HG03442 (cell line): ENCODE measurements around the gene HDAC4.
"Not testable (repeated sequence)": the region's sequence is repeated elsewhere in the genome, so short reads cannot be mapped to it uniquely, and the experiment has no call there.

ENCODE experiments used
- ATAC-seq: cut with Tn5 transposase; IDR thresholded peaks from one replicate; pipeline ENCODE4 v1.9.1; 2021; ENCODE audit warnings: mild to moderate bottlenecking, moderate library complexity; ENCODE audit not compliant: unreplicated experiment

HDAC4 gene

DNA sequence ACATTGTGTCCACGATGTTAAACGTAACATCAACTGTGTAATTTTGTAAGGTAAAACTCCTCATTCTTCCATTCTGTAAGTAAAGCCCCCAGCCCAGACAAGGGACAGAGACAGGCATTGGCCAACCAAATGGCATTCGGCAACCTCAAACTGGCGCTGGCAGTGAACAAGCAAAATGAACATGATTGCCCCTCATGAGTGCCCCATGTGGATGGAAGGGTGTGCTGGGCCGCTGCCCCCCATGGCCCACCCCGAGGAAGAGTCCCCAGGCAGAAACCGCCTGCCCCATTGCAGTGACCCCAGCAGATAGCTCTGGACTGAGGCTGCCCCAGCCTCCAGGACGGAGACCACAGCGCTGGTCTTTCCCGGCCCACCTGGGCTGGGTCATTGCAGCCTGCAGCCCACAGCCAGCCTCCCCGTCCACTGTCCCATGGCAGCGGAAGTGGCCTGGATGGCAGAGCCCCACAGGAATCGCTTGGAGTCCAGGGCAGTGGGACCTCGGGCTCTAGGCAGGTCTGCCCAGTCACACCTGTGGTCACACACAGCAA, 220.2 kb downstream of the HDAC4 start:
- no peak for ATAC-seq

GRCh38 chr2:239179851-239180371, 220.9 kb downstream of the HDAC4 start:
- ATAC-seq, result no peak

- ATAC-seq, result no peak
Measured at GRCh38 chr2:239178954-239179353, 221.9 kb downstream of the HDAC4 start.

DNA sequence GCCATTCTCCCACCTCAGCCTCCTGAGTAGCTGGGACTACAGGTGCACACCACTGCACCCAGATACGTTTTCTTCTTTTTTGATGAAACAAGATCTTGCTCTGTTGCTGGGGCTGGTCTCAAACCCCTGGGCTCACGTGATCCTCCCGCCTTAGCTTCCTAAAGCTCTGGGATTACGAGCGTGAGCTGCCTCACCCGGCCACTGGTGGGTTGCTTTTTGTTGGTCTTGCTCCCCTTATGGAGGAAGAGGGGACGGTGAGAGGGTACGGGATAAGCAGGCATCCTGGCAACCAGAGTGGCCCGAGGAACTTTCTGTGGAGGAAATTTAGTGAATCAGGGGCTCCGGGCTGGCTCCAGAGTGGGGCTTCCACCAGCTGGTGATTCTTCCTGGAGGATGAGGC, 222.3 kb downstream of the HDAC4 start:
- no peak for ATAC-seq

DNA sequence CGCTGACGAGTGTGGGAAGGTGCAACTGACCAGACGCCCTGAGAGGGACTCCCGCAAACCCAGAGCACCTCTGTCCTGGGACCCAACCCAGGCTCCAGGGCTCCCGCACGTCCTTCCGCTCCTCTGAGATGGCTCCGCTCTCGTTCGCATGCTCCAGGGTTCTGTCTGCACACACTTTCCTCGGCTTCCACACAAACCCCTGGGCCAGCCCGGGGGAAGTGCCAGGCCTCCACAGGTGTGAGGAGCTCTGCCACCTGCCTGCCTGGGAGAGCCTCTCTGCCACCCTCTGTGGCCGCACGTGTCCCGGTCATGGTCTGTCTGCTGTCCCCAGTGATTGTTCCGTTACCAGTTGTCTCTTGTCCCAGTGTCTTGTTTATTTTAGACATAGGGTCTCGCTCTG, 222.9 kb downstream of the HDAC4 start:
- ATAC-seq, result no peak

- ATAC-seq, result no peak
Measured at GRCh38 chr2:239177325-239177724, 223.5 kb downstream of the HDAC4 start.

GRCh38 chr2:239176138-239176803, 224.5 kb downstream of the HDAC4 start:
- ATAC-seq, result not testable (repeated sequence)

DNA sequence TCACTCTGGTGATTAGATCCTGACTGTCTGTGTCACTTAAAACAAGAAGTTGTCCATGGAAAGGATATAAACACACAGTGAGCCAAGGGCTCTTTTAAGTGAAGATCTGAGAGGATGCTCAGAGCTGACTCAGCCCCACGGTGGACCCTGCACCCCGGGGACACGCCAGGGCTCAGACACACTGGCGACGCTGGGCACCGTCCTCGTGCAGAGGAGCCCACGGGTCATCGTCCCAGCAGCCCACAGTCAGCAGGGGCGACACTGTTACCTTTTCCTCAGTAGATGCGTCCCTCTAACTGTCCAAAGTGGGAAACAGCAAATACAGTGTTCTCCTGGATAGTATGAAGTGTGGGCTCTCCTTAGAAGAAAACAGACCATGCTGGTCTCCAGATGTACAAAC, 225.6 kb downstream of the HDAC4 start:
- ATAC-seq, result no peak

GRCh38 chr2:239173301-239173700, 227.5 kb downstream of the HDAC4 start:
- no peak for ATAC-seq

DNA sequence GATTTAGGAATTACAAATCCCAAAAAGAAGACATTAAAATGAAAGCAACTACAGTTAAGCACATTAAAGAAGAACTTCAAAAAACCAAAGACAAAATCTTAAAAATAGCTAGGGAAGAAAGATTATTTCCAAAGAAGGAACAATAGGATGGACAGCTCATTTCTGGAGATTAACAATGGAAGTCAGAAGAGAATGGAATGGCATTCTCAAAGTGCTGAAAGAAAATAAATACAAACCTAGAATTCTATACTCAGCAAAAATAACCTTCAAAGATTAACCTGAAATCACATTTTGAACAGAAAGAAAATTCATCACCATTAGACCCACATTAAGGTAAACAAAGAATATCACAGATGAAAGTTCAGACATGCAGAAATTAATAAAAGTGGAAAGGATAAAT, 229.2 kb downstream of the HDAC4 start:
- no peak for ATAC-seq

GRCh38 chr2:239169311-239170048, 231.3 kb downstream of the HDAC4 start:
- ATAC-seq, result no peak

DNA sequence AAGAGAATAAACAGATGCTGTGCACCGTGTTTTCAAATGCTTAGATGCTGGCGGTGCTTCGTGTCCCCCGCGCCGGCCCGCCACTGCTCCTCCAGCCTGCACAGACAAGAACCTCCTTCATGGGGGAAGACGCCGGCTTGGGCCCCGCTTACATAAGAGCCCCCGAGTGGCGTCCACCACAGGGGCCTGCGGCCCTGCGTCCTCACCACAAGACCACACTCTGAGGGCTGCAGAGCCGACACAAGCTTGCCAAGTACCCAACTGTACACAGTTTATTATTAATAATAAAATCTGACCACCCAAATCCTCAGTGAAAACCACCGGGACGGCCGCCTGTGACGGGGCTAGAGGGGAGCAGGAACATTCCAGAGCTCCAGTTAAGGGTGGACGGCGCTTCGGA, 232.2 kb downstream of the HDAC4 start:
- ATAC-seq, result no peak

- ATAC-seq, result no peak
Measured at GRCh38 chr2:239167766-239168444, 232.9 kb downstream of the HDAC4 start.

GRCh38 chr2:239167011-239167673, 233.7 kb downstream of the HDAC4 start:
- ATAC-seq, result no peak

GRCh38 chr2:239166201-239166834, 234.5 kb downstream of the HDAC4 start:
- ATAC-seq, result no peak

GRCh38 chr2:239165206-239165831, 235.5 kb downstream of the HDAC4 start:
- no peak for ATAC-seq

GRCh38 chr2:239164335-239164871, 236.4 kb downstream of the HDAC4 start:
- no peak for ATAC-seq

- ATAC-seq, result no peak
Measured at GRCh38 chr2:239163688-239164334, 237.0 kb downstream of the HDAC4 start.

GRCh38 chr2:239162976-239163687, 237.7 kb downstream of the HDAC4 start:
- no peak for ATAC-seq
